IPS-15b (cell line): ENCODE measurements around the gene FAAH.

ENCODE experiments used
- H3K27me3 ChIP-seq: one replicate; pipeline ENCODE4 v1.6.1; 2013; ENCODE audit warnings: low read length; ENCODE audit not compliant: control insufficient read depth, insufficient read depth
- H3K36me3 ChIP-seq: one replicate; pipeline ENCODE4 v1.6.1; 2013; ENCODE audit warnings: low read length; ENCODE audit not compliant: control insufficient read depth, insufficient read depth
- H3K4me1 ChIP-seq: one replicate; pipeline ENCODE4 v1.6.1; 2013; ENCODE audit warnings: mild to moderate bottlenecking, low read length; ENCODE audit not compliant: control insufficient read depth, insufficient read depth
- H3K4me3 ChIP-seq: one replicate; pipeline ENCODE4 v1.5.1; 2013; ENCODE audit warnings: low read depth, low read length
- H3K9ac ChIP-seq: one replicate; pipeline ENCODE4 v1.6.1; 2013; ENCODE audit warnings: low read depth, mild to moderate bottlenecking, low read length
- H3K9me3 ChIP-seq: one replicate; pipeline ENCODE4 v1.6.1; 2013; ENCODE audit warnings: mild to moderate bottlenecking, low read length; ENCODE audit not compliant: control insufficient read depth, insufficient read depth

Gene FAAH

DNA sequence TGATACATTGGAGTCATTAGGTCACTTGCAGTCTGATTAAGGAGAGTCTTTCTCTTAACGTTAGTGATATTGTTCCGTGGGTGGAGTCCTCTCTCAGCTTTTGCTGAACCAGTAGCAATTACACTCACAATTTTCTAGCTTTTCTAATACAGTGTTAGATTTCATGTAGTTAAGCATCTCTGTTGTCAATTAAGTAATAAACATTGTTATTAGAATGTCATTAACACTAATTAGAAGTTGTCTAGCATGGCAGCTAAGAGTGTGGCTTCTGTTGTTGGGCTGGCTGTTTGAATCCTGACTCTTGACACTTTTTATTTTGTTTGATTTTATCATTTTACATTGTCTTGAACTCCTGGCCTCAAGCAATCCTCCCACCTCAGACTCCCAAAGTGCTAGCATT is 33.4 kb downstream of the FAAH start:
- H3K36me3 ChIP-seq = no peaks in the 10 kb centered on the region
- no peak overlapping the region for H3K4me3 ChIP-seq
- H3K9me3 ChIP-seq = no peaks in the 10 kb centered on the region
- no peaks in the 10 kb centered on the region for H3K27me3 ChIP-seq
- H3K9ac ChIP-seq = no peak overlapping the region
- no peaks in the 10 kb centered on the region for H3K4me1 ChIP-seq

DNA sequence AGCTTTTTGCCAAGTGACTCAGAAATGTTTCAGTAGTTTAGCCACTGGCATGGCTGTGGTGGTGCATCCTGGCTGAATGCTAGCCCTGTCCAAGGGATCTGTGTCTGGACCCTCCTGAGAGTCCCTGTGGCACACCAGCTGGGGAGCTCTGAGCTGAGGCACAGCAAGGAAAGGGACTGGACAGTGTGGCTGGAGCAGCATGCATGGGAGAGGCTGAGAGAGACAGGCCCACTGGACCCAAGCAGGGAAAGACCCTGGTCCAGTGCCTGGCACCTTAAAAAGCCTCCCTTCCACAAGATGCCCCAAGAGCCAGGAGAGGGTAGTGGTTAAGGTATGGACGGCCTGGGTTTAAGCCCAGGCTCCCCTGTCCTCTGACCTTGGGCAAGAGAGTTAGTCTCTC is 35.3 kb downstream of the FAAH start:
- no peaks in the 10 kb centered on the region for H3K4me1 ChIP-seq
- H3K9me3 ChIP-seq = no peaks in the 10 kb centered on the region
- no peak overlapping the region for H3K4me3 ChIP-seq
- no peaks in the 10 kb centered on the region for H3K36me3 ChIP-seq
- no peak overlapping the region for H3K9ac ChIP-seq
- no peaks in the 10 kb centered on the region for H3K27me3 ChIP-seq

GRCh38 chr1:46431695-46432094 is 37.6 kb downstream of the FAAH start:
- Histone ChIP-seq H3K36me3 (no peaks in the 10 kb centered on the region), H3K4me1 (no peaks in the 10 kb centered on the region), H3K4me3 (no peak overlapping the region), H3K9me3 (no peaks in the 10 kb centered on the region), H3K9ac (no peak overlapping the region), H3K27me3 (peaks cover 4% of the 10 kb centered on the region)

- H3K27me3 ChIP-seq = peaks cover 7% of the 10 kb centered on the region
- no peak overlapping the region for H3K4me3 ChIP-seq
- no peak overlapping the region for H3K9ac ChIP-seq
Measured at GRCh38 chr1:46432781-46433327, 38.7 kb downstream of the FAAH start.

DNA sequence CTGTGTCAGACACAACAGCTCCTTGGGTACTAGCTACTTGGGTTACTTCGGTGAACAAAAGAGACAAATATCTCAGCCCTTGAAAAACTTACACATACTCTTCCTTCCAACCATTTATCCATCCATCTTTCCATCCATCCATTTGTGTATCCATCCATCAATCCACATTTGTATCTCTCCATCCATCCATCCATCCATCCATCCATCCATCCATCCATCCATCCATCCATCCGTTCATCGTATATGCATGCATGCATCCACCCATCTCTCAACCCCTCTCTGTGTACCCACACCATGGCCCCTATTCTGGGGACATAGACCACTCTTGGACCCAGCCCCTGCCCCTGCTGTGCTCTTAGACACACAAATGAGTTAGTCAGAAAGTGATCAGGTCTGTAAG is 40.2 kb downstream of the FAAH start:
- H3K9me3 ChIP-seq = no peaks in the 10 kb centered on the region
- no peaks in the 10 kb centered on the region for H3K4me1 ChIP-seq
- no peak overlapping the region for H3K9ac ChIP-seq
- no peaks in the 10 kb centered on the region for H3K36me3 ChIP-seq
- H3K4me3 ChIP-seq = no peak overlapping the region
- H3K27me3 ChIP-seq = peaks cover 8% of the 10 kb centered on the region

More at GRCh38 chr1:46432781-46433327, 38.7 kb downstream of the FAAH start:
- Histone ChIP-seq H3K36me3 (no peaks in the 10 kb centered on the region), H3K4me1 (no peaks in the 10 kb centered on the region), H3K9me3 (no peaks in the 10 kb centered on the region)

GRCh38 chr1:46436844-46437243 is 42.7 kb downstream of the FAAH start:
- no peaks in the 10 kb centered on the region for H3K9me3 ChIP-seq
- no peaks in the 10 kb centered on the region for H3K4me1 ChIP-seq
- no peak overlapping the region for H3K9ac ChIP-seq
- peaks cover 9% of the 10 kb centered on the region for H3K27me3 ChIP-seq
- H3K36me3 ChIP-seq = no peaks in the 10 kb centered on the region
- no peak overlapping the region for H3K4me3 ChIP-seq

- Histone ChIP-seq H3K9ac (no peak overlapping the region), H3K9me3 (no peaks in the 10 kb centered on the region), H3K4me3 (no peak overlapping the region), H3K4me1 (no peaks in the 10 kb centered on the region), H3K27me3 (peaks cover 9% of the 10 kb centered on the region), H3K36me3 (no peaks in the 10 kb centered on the region)
Measured at GRCh38 chr1:46437723-46438122, 43.6 kb downstream of the FAAH start.

DNA sequence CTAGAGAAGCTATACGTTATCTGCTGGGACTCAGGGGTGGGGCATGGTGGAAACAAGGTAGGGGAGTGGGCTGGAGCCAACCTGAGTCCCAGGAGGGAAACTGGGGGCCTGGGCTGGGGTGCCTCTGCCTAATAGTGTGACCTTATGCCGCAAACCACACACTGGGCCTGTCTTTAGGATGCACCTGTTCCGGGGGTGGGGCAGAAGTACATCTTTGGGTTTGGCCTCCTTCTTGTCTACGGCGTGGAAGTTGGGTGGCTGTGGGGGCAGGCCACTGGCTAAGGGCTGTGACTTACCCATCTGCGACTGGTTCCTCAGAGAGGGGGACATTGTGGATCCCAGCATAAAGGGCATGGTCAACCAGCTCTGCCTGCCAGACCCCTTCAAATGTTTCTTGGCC is 44.2 kb downstream of the FAAH start:
- Histone ChIP-seq H3K4me1 (no peaks in the 10 kb centered on the region), H3K9me3 (no peaks in the 10 kb centered on the region), H3K27me3 (peaks cover 9% of the 10 kb centered on the region), H3K36me3 (no peaks in the 10 kb centered on the region), H3K9ac (no peak overlapping the region), H3K4me3 (no peak overlapping the region)

- no peaks in the 10 kb centered on the region for H3K36me3 ChIP-seq
- peaks cover 28% of the 10 kb centered on the region for H3K27me3 ChIP-seq
- H3K9me3 ChIP-seq = no peaks in the 10 kb centered on the region
- H3K4me1 ChIP-seq = no peaks in the 10 kb centered on the region
- no peak overlapping the region for H3K9ac ChIP-seq
- no peak overlapping the region for H3K4me3 ChIP-seq
Measured at GRCh38 chr1:46440478-46440877, 46.4 kb downstream of the FAAH start.

DNA sequence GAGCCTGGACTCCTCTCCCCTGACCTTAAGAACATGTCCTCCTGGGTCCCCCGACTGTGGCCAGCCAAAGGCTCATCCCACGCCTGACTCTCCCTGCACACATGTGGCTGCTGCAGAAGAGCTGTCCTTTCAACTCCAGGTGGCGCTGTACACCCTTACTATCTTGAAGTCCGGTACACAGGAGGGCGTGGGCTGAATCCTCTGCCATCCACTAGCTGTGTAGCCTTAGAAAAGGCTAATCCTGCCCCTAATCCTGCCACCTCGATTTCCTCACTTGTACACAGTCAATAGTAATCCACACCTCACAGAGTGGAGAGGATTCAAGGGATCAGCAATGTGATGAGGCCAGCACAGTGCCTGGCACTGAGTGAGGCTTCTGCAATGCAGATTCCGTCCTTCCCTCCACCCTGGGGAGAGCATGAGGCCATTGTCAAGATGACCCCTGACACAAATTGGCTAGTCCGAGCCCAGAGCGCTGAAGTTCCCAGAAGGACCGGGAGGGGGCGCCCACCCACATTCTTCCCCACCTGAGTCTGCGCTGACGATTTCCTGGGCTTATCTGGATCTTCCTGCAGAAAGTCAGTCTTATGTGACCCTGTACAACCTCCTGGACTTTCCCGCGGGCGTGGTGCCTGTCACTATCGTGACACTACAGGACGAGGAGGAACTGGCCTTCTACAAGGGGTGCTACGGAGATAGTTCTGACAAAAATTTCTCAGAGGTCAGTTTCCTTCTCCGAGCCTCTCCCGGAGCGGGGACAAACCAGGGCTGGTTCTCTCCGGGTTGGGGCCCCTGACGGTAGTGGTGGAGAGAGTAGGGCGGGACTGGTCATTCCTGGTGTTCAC is 48.4 kb downstream of the FAAH start:
- Histone ChIP-seq H3K36me3 (no peaks in the 10 kb centered on the region), H3K4me1 (peaks cover 16% of the 10 kb centered on the region), H3K27me3 (peaks cover 43% of the 10 kb centered on the region), H3K9ac (peak overlapping the region; percentile 48), H3K4me3 (peak overlapping the region; percentile 84), H3K9me3 (no peaks in the 10 kb centered on the region)

- H3K27me3 ChIP-seq = peaks cover 56% of the 10 kb centered on the region
- H3K9me3 ChIP-seq = no peaks in the 10 kb centered on the region
Measured at GRCh38 chr1:46444466-46444865, 50.3 kb downstream of the FAAH start.

DNA sequence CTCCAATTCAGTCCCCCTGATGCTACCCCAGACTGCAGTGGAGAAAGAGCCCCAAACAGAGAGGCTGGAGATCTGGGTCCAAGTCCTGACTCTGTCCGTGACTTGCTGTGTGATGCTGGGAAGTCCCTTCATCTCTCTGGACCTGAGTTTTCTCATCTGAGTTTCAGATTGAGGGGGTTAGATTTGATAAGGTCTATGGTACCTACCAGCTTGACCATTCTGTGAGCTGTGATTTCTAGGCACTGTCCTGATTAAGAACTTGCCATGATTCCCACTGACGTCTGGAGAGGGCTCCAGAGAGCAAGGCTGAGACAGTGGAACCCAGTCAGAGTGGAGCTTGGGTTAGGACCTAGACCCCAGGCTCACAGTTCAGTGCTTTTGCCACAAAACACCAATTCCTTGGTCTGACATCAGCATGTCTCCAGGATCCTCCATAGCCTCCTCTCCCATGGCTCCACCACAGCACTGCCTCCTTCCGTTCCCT is 51.7 kb downstream of the FAAH start:
- Histone ChIP-seq H3K27me3 (peaks cover 69% of the 10 kb centered on the region), H3K9ac (no peak overlapping the region), H3K36me3 (no peaks in the 10 kb centered on the region), H3K9me3 (no peaks in the 10 kb centered on the region), H3K4me3 (no peak overlapping the region), H3K4me1 (peaks cover 23% of the 10 kb centered on the region)

More at GRCh38 chr1:46444466-46444865, 50.3 kb downstream of the FAAH start:
- no peak overlapping the region for H3K4me3 ChIP-seq
- H3K36me3 ChIP-seq = no peaks in the 10 kb centered on the region
- peaks cover 20% of the 10 kb centered on the region for H3K4me1 ChIP-seq
- no peak overlapping the region for H3K9ac ChIP-seq
